H9 (cell line): ENCODE results near the gene C17orf50. TPM values are rescaled to one million over a fixed set of nuclear protein-coding genes. Genes with fewer than 3 reads are reported as not detected.
A peak's percentile ranks its signal among the peaks of the same experiment; 100 is the strongest.

Experiments used
- DNase-seq: peaks from one replicate; pipeline ENCODE4 v3.0.0-alpha.2; 2017
- H2AFZ ChIP-seq: one replicate; pipeline ENCODE4 v1.6.1; 2013; ENCODE audit warnings: mild to moderate bottlenecking, low read length, control low read depth, moderate library complexity
- H2AK5ac ChIP-seq: 2 replicates; pipeline ENCODE4 v1.6.1; 2013; ENCODE audit warnings: low read length, control low read depth, mixed read lengths; ENCODE audit not compliant: insufficient read length
- H2BK120ac ChIP-seq: one replicate; pipeline ENCODE4 v1.6.1; 2013; ENCODE audit warnings: low read depth, mild to moderate bottlenecking, low read length, control low read depth, inconsistent platforms; ENCODE audit not compliant: poor library complexity, severe bottlenecking
- H2BK12ac ChIP-seq: 2 replicates; pipeline ENCODE4 v1.6.1; 2013; ENCODE audit warnings: low read length, control low read depth, mixed read lengths, low read depth; ENCODE audit not compliant: insufficient read length
- H2BK15ac ChIP-seq: 2 replicates; pipeline ENCODE4 v1.6.1; 2013; ENCODE audit warnings: low read depth, low read length, control low read depth
- H2BK20ac ChIP-seq: one replicate; pipeline ENCODE4 v1.6.1; 2013; ENCODE audit warnings: low read depth, mild to moderate bottlenecking, low read length, control low read depth, inconsistent platforms; ENCODE audit not compliant: poor library complexity, severe bottlenecking
- H2BK5ac ChIP-seq: 2 replicates; pipeline ENCODE4 v1.6.1; 2013; ENCODE audit warnings: low read length, control low read depth, mixed read lengths; ENCODE audit not compliant: insufficient read length
- H3K14ac ChIP-seq: 2 replicates; pipeline ENCODE4 v1.6.1; 2013; ENCODE audit warnings: low read length, control low read depth; ENCODE audit not compliant: insufficient read depth
- H3K18ac ChIP-seq: 2 replicates; pipeline ENCODE4 v1.6.1; 2013; ENCODE audit warnings: low read depth, mild to moderate bottlenecking, mixed read lengths, low read length, control low read depth; ENCODE audit not compliant: insufficient read length
- H3K23ac ChIP-seq: 2 replicates; pipeline ENCODE4 v1.6.1; 2013; ENCODE audit warnings: low read length, control low read depth, mixed read lengths, low read depth; ENCODE audit not compliant: insufficient read length
- H3K23me2 ChIP-seq: 2 replicates; pipeline ENCODE4 v1.6.1; 2013; ENCODE audit warnings: low read depth, mild to moderate bottlenecking, mixed read lengths, low read length, control low read depth; ENCODE audit not compliant: insufficient read length, poor library complexity, severe bottlenecking
- H3K27ac ChIP-seq: 2 replicates; pipeline ENCODE4 v1.5.1; 2013; ENCODE audit warnings: low read length, control low read depth, mixed read lengths, low read depth; ENCODE audit not compliant: insufficient read length
- H3K27me3 ChIP-seq: 2 replicates; pipeline ENCODE4 v1.6.1; 2013; ENCODE audit warnings: low read length, control low read depth, inconsistent platforms; ENCODE audit not compliant: insufficient read depth
- H3K4ac ChIP-seq: 2 replicates; pipeline ENCODE4 v1.6.1; 2013; ENCODE audit warnings: low read depth, mild to moderate bottlenecking, control low read depth, inconsistent platforms, low read length, moderate library complexity
- H3K4me1 ChIP-seq: 2 replicates; pipeline ENCODE4 v1.6.1; 2013; ENCODE audit warnings: low read length, control low read depth, inconsistent platforms; ENCODE audit not compliant: insufficient read depth
- H3K4me2 ChIP-seq: 2 replicates; pipeline ENCODE4 v1.6.1; 2013; ENCODE audit warnings: low read length, control low read depth, mixed read lengths; ENCODE audit not compliant: insufficient read length, insufficient read depth
- H3K56ac ChIP-seq: 2 replicates; pipeline ENCODE4 v1.6.1; 2013; ENCODE audit warnings: low read depth, mild to moderate bottlenecking, mixed read lengths, low read length, control low read depth; ENCODE audit not compliant: insufficient read length
- H3K79me1 ChIP-seq: 2 replicates; pipeline ENCODE4 v1.6.1; 2013; ENCODE audit warnings: low read depth, mild to moderate bottlenecking, moderate library complexity, low read length, control low read depth, inconsistent platforms; ENCODE audit not compliant: insufficient read depth, poor library complexity, severe bottlenecking
- H3K79me2 ChIP-seq: 2 replicates; pipeline ENCODE4 v1.6.1; 2013; ENCODE audit warnings: low read length, control low read depth, inconsistent platforms; ENCODE audit not compliant: insufficient read depth
- H3K9ac ChIP-seq: 2 replicates; pipeline ENCODE4 v1.6.1; 2013; ENCODE audit warnings: low read length, control low read depth, mixed read lengths; ENCODE audit not compliant: insufficient read length; ENCODE audit errors: extremely low read depth
- H3K9me3 ChIP-seq: one replicate; pipeline ENCODE4 v1.6.1; 2013; ENCODE audit warnings: low read depth, low read length, inconsistent platforms; ENCODE audit not compliant: control insufficient read depth
- H3T11ph ChIP-seq: one replicate; pipeline ENCODE4 v1.6.1; 2013; ENCODE audit warnings: mild to moderate bottlenecking, low read length, control low read depth, inconsistent platforms
- H4K20me1 ChIP-seq: one replicate; pipeline ENCODE4 v1.6.1; 2013; ENCODE audit not compliant: control insufficient read depth, insufficient read length, insufficient read depth
- H4K5ac ChIP-seq: 2 replicates; pipeline ENCODE4 v1.6.1; 2013; ENCODE audit warnings: low read depth, mild to moderate bottlenecking, mixed read lengths, low read length, control low read depth; ENCODE audit not compliant: insufficient read length
- H4K8ac ChIP-seq: replicated peaks from 2 replicates; pipeline ENCODE4 v1.6.1; 2013; ENCODE audit warnings: low read length, control low read depth, mixed read lengths, low read depth; ENCODE audit not compliant: insufficient read length
- H4K91ac ChIP-seq: 2 replicates; pipeline ENCODE4 v1.6.1; 2013; ENCODE audit warnings: low read depth, mild to moderate bottlenecking, moderate library complexity, mixed read lengths, low read length, control low read depth; ENCODE audit not compliant: insufficient read length
- H3K27ac Mint-ChIP-seq, 3 experiments: 2 replicates in 2 of 3; 3 replicates in 1 of 3; pipeline ENCODE4 v1.8.0; 2020 to 2021; ENCODE audit warnings: mixed read lengths in 3 of 3, mild to moderate bottlenecking in 1 of 3, moderate library complexity in 1 of 3
- H3K27me3 Mint-ChIP-seq: 2 replicates; pipeline ENCODE4 v1.8.0; 2021; ENCODE audit warnings: low read depth, mild to moderate bottlenecking, moderate library complexity, mixed read lengths
- H3K36me3 Mint-ChIP-seq, 3 experiments: 2 replicates in 2 of 3; 3 replicates in 1 of 3; pipeline ENCODE4 v1.8.0; 2020 to 2021; ENCODE audit warnings: low read depth in 3 of 3, mixed read lengths in 3 of 3; ENCODE audit not compliant: insufficient read depth in 1 of 3
- H3K4me1 Mint-ChIP-seq, 2 experiments: 2 replicates each; pipeline ENCODE4 v1.8.0; 2020; ENCODE audit warnings: mixed read lengths in 2 of 2
- H3K4me3 Mint-ChIP-seq, 2 experiments: 2 replicates in 1 of 2; 3 replicates in 1 of 2; pipeline ENCODE4 v1.8.0; 2020 to 2021; ENCODE audit warnings: mild to moderate bottlenecking in 2 of 2, mixed read lengths in 2 of 2, moderate library complexity in 1 of 2
- H3K9me3 Mint-ChIP-seq, 2 experiments: 2 replicates in 1 of 2; 3 replicates in 1 of 2; pipeline ENCODE4 v1.8.0; 2020; ENCODE audit warnings: mild to moderate bottlenecking in 2 of 2, mixed read lengths in 2 of 2, moderate library complexity in 1 of 2
- WGBS: extraction: QIAGEN DNeasy Blood & Tissue Kit; methylation state at CpG from one replicate; pipeline ENCODE4 v1.1.7; 2013; ENCODE audit warnings: missing lambda C conversion rate, low lambda C conversion rate, mixed read lengths; ENCODE audit not compliant: insufficient read length; ENCODE audit errors: extremely low coverage; 5-methylcytosine and 5-hydroxymethylcytosine counted together
- total RNA-seq: library from RNA; stranded (reverse); gene quantifications from 2 replicates; pipeline ENCODE4 v1.2.1, GENCODE V29; 2021
- TF ChIP-seq, protein P1 (sequence below): fragments of 200-600 bp; sonication (generic); conservative IDR thresholded peaks from 3 replicates; pipeline ENCODE4 v1.8.0; 2021; ENCODE audit warnings: antibody characterized with exemption, mild to moderate bottlenecking

C17orf50 gene
- total RNA-seq, 1 experiment from 2014 or later, result not detected

DNA sequence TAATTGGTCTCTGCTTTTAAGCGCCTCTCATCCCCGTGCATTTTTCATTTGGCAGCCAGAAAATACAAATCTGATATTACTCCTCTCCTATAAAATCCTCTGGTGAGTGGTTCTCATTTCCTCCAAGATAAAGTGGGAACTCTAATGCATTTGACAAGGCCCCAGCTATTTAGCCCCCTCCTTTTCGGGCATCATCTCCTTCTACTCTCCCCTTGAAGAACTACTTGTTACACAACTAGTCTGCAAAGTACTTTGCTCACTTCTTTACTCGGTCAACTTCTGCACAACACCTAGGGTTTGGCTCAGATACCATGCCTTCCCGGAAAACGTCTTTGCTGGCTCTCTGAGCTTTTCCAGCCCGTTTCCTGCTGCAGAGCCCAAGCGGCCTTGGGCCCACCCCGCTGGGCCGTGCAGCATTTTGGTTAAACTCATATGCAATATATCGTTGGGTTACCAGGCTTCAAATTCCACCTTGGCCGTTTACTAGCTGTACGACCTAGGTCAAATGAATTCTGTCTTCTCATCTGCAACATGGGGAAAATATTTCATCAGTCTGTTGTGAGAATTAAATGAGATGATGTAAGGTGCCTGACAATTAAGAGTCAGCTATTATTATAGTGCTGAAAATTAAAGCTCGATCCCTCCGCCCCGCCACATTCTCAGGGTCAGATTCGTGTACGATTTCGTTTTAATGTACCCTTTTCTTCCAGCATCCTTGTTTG, 47.7 kb downstream of the C17orf50 start:
- Histone ChIP-seq H2AK5ac (no peak overlapping the region), H3K79me2 (peaks cover 25% of the 10 kb centered on the region; the same call in 1 of the 2 replicates), H2BK15ac (no peak overlapping the region), H2BK120ac (no peak overlapping the region), H3K4ac (no peak overlapping the region), H3T11ph (no peak overlapping the region), H3K56ac (no peak overlapping the region), H3K18ac (no peak overlapping the region), H3K27ac (no peak overlapping the region), H3K27me3 (no peaks in the 10 kb centered on the region), H3K9me3 (no peaks in the 10 kb centered on the region), H3K4me1 (peaks cover 2% of the 10 kb centered on the region; the same call in 1 of the 2 replicates), H2BK20ac (no peak overlapping the region), H4K8ac (no peak overlapping the region), H4K5ac (no peak overlapping the region), H3K9ac (peak overlapping the region; percentile 91), H3K23ac (no peak overlapping the region), H2BK5ac (no peak overlapping the region), H3K79me1 (peaks cover 2% of the 10 kb centered on the region), H4K91ac (no peak overlapping the region), H2BK12ac (no peak overlapping the region), H2AFZ (no peak overlapping the region), H3K23me2 (peaks cover 4% of the 10 kb centered on the region), H3K4me2 (peak overlapping the region; percentile 51), H3K14ac (no peak overlapping the region), H4K20me1 (no peaks in the 10 kb centered on the region)
- Mint-ChIP-seq H3K9me3 (no peaks in the 10 kb centered on the region), H3K27ac (peak overlapping the region; percentile 100), H3K4me1 (peaks cover 31 to 35% of the 10 kb centered on the region in 2 experiments), H3K27me3 (no peaks in the 10 kb centered on the region; the same call in 1 of the 2 replicates), H3K36me3 (peaks cover 13 to 25% (median 14%) of the 10 kb centered on the region in 3 experiments; a peak in 6 of 7 replicates), H3K4me3 (peak overlapping the region; percentile 88 to 99)
- no peak for DNase-seq
- no CpG with 5 or more reads among the region's 19 CpGs for WGBS
- TF ChIP-seq, protein P1, sequence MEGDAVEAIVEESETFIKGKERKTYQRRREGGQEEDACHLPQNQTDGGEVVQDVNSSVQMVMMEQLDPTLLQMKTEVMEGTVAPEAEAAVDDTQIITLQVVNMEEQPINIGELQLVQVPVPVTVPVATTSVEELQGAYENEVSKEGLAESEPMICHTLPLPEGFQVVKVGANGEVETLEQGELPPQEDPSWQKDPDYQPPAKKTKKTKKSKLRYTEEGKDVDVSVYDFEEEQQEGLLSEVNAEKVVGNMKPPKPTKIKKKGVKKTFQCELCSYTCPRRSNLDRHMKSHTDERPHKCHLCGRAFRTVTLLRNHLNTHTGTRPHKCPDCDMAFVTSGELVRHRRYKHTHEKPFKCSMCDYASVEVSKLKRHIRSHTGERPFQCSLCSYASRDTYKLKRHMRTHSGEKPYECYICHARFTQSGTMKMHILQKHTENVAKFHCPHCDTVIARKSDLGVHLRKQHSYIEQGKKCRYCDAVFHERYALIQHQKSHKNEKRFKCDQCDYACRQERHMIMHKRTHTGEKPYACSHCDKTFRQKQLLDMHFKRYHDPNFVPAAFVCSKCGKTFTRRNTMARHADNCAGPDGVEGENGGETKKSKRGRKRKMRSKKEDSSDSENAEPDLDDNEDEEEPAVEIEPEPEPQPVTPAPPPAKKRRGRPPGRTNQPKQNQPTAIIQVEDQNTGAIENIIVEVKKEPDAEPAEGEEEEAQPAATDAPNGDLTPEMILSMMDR, result no peak
